Thoracic aorta (tissue), 2 donors: ENCODE data around the gene IGFL4. TPM values are rescaled to one million over a fixed set of nuclear protein-coding genes. Genes with fewer than 3 reads are reported as not detected.

Experiments used
- ATAC-seq: fragments of 150-250 bp; one replicate; pipeline ENCODE4 v1.8.0; 2017; ENCODE audit warnings: low read depth; ENCODE audit not compliant: insufficient number of reproducible peaks, low FRiP score
- DNase-seq: peaks from one replicate; pipeline ENCODE4 v3.0.0-alpha.2; 2020; ENCODE audit warnings: low spot score
- H3K27ac ChIP-seq, 2 donors: fragments of 200-600 bp; sonication (generic); 1 replicate in 1 of 2; 2 replicates in 1 of 2; pipeline ENCODE4 v1.5.1; 2016; ENCODE audit warnings: mild to moderate bottlenecking in 2 of 2, moderate library complexity in 2 of 2
- H3K27me3 ChIP-seq: fragments of 200-600 bp; sonication (generic); replicated peaks from 2 replicates; pipeline ENCODE4 v1.6.0; 2016; ENCODE audit warnings: mild to moderate bottlenecking; ENCODE audit not compliant: insufficient read depth
- H3K36me3 ChIP-seq: fragments of 200-600 bp; sonication (generic); one replicate; pipeline ENCODE4 v1.5.1; 2016
- H3K4me1 ChIP-seq, 2 donors: fragments of 200-600 bp; sonication (generic); 1 replicate in 1 of 2; 2 replicates in 1 of 2; pipeline versions ENCODE4 v1.5.1 to v1.6.0; 2016; ENCODE audit warnings: low read depth in 2 of 2, mild to moderate bottlenecking in 1 of 2; ENCODE audit not compliant: control insufficient read depth in 1 of 2
- H3K4me3 ChIP-seq: fragments of 200-600 bp; sonication (generic); 2 replicates; pipeline ENCODE4 v1.5.1; 2016; ENCODE audit warnings: mild to moderate bottlenecking
- H3K9me3 ChIP-seq: fragments of 200-600 bp; sonication (generic); 2 replicates; pipeline ENCODE4 v1.5.1; 2016
- CTCF ChIP-seq: fragments of 200-600 bp; sonication (generic); IDR thresholded peaks from one replicate; pipeline ENCODE4 v1.5.1; 2019; ENCODE audit warnings: antibody characterized with exemption
- total RNA-seq, 2 donors: library from RNA; depleted of rRNA; stranded (reverse); fragments of >200 nt; gene quantifications; one replicate each; pipeline versions ENCODE4 v1.1.0 to v1.2.3, GENCODE V29; 2016

IGFL4 gene
- total RNA-seq, result not detected

GRCh38 chr19:46040952-46041500, at the start of gene IGFL4:
Gene IGFL4 (minus strand): TSS chr19:46041002. CDS start chr19:46040962, 40 bp downstream.
- Histone ChIP-seq H3K36me3 (no peaks in the 10 kb centered on the region), H3K27ac (no peak within 1 kb of the TSS), H3K4me1 (no peaks in the 10 kb centered on the region), H3K4me3 (no peak within 1 kb of the TSS), H3K9me3 (no peaks in the 10 kb centered on the region), H3K27me3 (no peaks in the 10 kb centered on the region)
- TF ChIP-seq CTCF, result no peak
- no peak for ATAC-seq
- no peak for DNase-seq

- ATAC-seq (no peak), DNase-seq (no peak)
- H3K4me1 ChIP-seq, result no peaks in the 10 kb centered on the region
- no peak for TF ChIP-seq CTCF
- no peaks in the 10 kb centered on the region for H3K27me3 ChIP-seq
- H3K4me3 ChIP-seq, result no peak overlapping the region
- no peak overlapping the region for H3K27ac ChIP-seq
- no peaks in the 10 kb centered on the region for H3K36me3 ChIP-seq
- peaks cover 18% of the 10 kb centered on the region for H3K9me3 ChIP-seq
Measured at GRCh38 chr19:46090444-46090843, 49.6 kb upstream of the IGFL4 start.

GRCh38 chr19:46089432-46089831, 48.6 kb upstream of the IGFL4 start:
- Histone ChIP-seq H3K9me3 (peaks cover 21% of the 10 kb centered on the region), H3K36me3 (no peaks in the 10 kb centered on the region), H3K4me3 (no peak overlapping the region), H3K4me1 (no peaks in the 10 kb centered on the region), H3K27ac (no peak overlapping the region), H3K27me3 (no peaks in the 10 kb centered on the region)
- DNase-seq (no peak), ATAC-seq (no peak)
- TF ChIP-seq CTCF, result no peak

- no peak for ATAC-seq
- no peak for TF ChIP-seq CTCF
Measured at GRCh38 chr19:46088101-46088500, 47.3 kb upstream of the IGFL4 start.

GRCh38 chr19:46085888-46086287, 45.1 kb upstream of the IGFL4 start:
- H3K36me3 ChIP-seq, result no peaks in the 10 kb centered on the region
- TF ChIP-seq CTCF, result no peak
- peaks cover 21% of the 10 kb centered on the region for H3K9me3 ChIP-seq
- H3K4me1 ChIP-seq, result no peaks in the 10 kb centered on the region
- ATAC-seq (no peak), DNase-seq (no peak)
- H3K27ac ChIP-seq, result no peak overlapping the region
- H3K4me3 ChIP-seq, result no peak overlapping the region
- no peaks in the 10 kb centered on the region for H3K27me3 ChIP-seq

More at GRCh38 chr19:46088101-46088500, 47.3 kb upstream of the IGFL4 start:
- no peak for DNase-seq
- Histone ChIP-seq H3K27ac (no peak overlapping the region), H3K36me3 (no peaks in the 10 kb centered on the region), H3K4me3 (no peak overlapping the region), H3K27me3 (no peaks in the 10 kb centered on the region), H3K9me3 (peaks cover 21% of the 10 kb centered on the region), H3K4me1 (no peaks in the 10 kb centered on the region)
